Fibroblast of pulmonary artery (primary cell): ENCODE measurements around the gene FSD1L.
"Not testable (repeated sequence)": the region's sequence is repeated elsewhere in the genome, so short reads cannot be mapped to it uniquely, and the experiment has no call there.

ENCODE experiments used
- DNase-seq: peaks from one replicate; pipeline ENCODE4 v3.0.0-alpha.2; 2010; ENCODE audit warnings: low read depth
- H3K4me3 ChIP-seq: replicated peaks from 2 replicates; pipeline ENCODE4 v1.5.1; 2011; ENCODE audit warnings: low read depth, mild to moderate bottlenecking, control low read depth, low read length, moderate library complexity
- CTCF ChIP-seq: IDR thresholded peaks from 2 replicates; pipeline ENCODE4 v1.5.1; 2011; ENCODE audit warnings: mild to moderate bottlenecking, control low read depth, low read length, inconsistent platforms; ENCODE audit errors: missing control alignments

FSD1L gene

DNA sequence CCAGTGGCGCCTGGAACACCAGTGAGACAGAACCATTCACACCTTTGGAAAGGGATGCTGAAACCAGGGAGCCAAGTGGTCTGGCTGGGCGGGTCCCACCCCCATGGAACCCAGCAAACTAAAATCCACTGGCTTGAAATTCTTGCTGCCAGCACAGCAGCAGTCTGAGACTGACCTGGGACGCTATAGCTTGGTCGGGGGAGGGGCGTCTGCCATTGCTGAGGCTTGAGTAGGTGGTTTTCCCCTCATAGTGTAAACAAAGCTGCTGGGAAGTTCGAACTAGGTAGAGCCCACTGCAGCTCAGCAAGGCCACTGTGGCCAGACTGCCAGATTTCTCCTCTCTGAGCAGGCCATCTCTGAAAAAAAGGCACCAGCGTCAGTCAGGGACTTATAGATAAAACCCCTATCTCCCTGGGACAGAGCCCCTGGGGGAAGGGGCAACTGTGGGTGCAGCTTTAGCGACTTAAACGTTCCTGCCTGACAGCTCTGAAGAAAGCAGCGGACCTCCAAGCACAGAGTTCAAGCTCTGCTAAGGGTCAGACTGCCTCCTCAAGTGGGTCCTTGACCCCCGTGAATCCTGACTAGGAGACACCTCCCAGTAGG lies 68.1 kb downstream of the FSD1L start:
- no peak overlapping the region for H3K4me3 ChIP-seq
- no peak for DNase-seq
- TF ChIP-seq CTCF, result no peak

DNA sequence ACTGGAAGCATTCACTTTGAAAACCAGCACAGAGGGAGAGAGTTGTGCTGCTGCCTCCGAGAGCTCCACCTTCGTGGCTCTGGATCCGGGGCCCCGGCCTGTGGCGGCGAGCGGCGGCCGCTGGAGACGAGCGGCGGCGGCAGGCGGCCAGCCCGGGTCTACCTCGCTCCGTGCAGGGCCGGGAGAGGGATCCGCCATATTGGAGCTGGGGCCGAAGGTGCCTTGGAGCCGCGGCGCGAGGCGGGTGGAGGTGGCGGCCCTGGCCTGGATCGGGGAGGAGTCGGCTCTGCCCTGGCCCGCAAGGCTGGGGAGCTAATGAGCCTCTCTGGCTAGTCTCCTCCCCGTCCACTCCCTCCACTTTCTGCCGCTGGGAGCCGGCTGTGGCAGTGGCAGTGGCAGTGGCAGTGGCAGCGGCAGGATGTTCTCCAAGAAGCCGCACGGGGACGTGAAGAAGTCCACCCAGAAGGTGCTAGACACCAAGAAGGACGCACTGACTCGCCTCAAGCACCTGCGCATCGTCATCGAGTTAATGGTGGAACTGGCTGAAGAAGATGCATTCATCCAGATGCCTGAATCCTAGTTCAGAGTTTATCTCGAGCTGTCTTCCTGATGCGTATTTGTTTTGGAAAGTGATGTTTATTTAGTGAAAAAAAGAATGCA lies 72.0 kb downstream of the FSD1L start:
- not testable (repeated sequence) for DNase-seq, H3K4me3 ChIP-seq

- not testable (repeated sequence) for H3K4me3 ChIP-seq
- peak; percentile 23 for DNase-seq
Observed at GRCh38 chr9:105520992-105521391, 73.2 kb downstream of the FSD1L start.

DNA sequence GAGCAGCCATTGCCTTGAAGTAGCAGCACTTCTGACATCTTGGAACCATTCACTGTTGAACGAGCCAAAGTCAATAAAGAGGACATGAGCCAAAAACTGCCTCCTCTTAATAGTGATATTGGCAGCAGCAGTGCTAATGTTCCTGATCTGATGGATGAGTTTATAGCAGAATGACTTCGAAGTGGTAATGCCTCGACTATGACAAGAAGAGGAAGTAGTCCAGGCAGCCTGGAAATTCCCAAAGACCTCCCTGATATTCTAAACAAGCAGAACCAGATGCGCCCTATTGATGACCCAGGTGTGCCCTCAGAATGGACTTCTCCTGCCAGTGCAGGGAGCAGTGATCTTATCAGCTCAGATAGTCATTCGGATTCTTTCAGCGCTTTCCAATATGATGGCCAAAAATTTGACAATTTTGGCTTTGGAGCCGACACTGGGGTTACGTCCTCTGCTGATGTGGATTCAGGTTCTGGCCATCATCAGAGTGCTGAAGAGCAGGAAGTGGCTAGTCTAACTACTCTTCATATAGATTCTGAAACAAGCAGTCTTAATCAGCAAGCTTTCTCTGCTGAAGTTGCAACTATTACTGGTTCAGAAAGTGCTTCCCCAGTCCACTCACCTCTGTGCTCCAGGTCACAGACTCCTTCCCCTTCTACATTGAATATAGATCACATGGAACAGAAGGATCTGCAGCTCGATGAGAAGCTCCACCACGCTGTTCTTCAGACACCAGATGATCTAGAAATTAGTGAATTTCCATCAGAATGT lies 75.0 kb downstream of the FSD1L start:
- not testable (repeated sequence) for DNase-seq, H3K4me3 ChIP-seq

DNA sequence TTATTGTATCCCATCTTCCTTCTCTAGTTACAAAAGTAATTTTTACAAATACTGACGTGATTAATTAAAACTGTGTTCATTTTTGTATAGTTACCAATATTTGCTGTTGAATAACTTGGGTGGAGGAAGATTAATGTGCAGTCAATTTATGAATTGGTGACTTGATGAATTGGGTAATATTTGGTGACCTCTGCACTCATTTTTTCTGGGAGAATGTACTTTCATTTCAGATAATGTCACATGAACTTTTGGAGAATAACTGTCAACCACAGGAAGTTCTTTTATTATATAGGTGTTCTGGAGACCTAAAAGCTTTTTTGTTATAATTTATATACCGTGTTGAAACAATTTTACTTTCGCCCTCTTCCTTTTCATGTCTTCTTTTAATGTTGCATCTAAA lies 83.7 kb downstream of the FSD1L start:
- H3K4me3 ChIP-seq, result no peak overlapping the region
- DNase-seq, result no peak
- no peak for TF ChIP-seq CTCF

GRCh38 chr9:105535920-105536668 lies 88.3 kb downstream of the FSD1L start:
- no peak for DNase-seq
- TF ChIP-seq CTCF, result no peak
- no peak overlapping the region for H3K4me3 ChIP-seq

DNA sequence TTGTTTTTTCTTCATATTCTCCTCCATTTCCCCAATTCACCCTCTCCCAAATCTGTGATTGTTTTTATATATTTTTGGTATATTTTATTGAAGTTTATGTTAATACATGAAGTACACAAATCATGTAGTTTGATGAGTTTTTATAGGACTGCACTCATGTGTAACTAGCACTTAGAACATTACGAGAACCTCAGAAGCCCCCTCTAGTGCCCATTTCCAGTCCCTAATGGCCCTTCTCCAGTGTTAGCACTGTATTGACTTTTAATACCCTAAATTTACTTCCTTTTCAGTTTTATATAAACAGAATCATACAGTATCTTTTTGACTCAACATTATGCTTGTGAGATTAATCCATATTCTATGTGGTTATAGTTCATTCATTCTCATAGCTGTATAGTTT lies 91.6 kb downstream of the FSD1L start:
- TF ChIP-seq CTCF, result peak; percentile 10
- no peak for DNase-seq
- H3K4me3 ChIP-seq, result no peak overlapping the region

GRCh38 chr9:105541838-105542237 lies 94.0 kb downstream of the FSD1L start:
- no peak for DNase-seq
- no peak for TF ChIP-seq CTCF
- H3K4me3 ChIP-seq, result no peak overlapping the region
